ENCODE measurements around the gene PQBP1.

The PQBP1 gene

GRCh38 chrX:48927123-48927522 lies 29.4 kb downstream of the PQBP1 start:
- no peak for DNase-seq

GRCh38 chrX:48927736-48928382 lies 30.1 kb downstream of the PQBP1 start:
- no peak for DNase-seq

GRCh38 chrX:48933757-48934156 lies 36.0 kb downstream of the PQBP1 start:
- no peak for DNase-seq

DNA sequence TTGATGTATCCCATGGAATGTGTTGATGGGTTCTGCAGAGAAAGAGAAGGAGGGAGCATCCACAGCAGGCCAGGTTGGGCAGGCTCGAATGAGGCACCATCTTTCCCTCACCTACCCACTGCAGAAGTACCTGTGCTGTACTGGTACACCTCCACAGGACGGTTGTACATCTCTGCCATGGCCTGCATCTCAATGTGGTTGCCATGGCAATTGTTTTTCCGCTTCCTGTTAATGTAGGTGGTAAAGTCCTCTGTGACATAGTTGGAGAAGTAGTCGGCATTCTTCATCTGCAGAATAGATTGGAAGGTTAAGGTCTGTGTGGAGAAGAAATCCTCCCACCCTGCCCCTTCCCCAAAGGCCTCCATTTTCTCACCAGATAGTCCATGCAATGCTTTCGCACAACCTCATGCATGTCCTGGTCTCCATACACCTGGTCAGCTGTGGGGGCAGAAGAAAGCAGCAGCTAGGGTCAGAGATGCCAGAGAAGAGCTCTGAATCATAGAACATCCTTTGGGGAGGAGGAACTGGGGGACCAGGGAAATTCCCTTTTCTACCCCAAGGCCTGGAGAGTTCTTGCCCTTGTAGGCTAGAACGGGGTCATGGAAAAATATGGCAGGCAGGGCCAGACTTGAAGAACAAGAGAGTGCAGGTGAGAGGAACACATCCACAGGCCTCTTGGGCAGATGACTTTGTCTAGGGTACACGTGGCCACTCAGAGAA lies 37.0 kb downstream of the PQBP1 start:
- peak; percentile 80 for DNase-seq

GRCh38 chrX:48935301-48935670 lies 37.6 kb downstream of the PQBP1 start:
- DNase-seq, result no peak

DNA sequence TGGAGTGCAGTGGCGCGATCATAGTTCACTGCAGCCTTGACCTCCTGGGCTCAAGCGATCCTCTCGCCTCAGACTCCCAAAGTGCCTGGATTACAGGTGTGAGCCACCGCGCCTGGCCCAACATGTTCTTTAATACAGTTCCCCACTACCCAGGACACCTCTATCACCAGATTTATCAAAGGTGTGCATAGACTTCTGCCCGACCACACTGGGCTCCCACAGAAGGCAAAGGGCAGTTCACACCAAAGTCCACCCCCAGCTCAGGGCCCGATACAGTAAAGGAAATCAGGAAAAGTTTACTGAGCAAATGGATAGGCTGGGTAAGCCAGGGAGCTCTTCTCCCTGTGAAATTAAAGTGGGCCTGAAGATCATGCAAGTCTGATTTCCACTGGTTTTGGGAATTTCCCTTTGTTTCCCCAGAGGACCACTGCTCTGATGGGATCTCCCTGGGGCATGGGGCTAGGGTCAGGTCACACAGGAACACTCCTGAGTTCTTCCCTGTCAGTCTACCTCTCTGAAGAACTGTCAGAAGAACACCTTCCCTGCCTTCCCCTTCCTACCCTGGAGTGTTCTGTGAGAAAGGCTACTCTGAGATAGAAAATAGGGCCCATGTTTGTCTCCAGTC lies 38.8 kb downstream of the PQBP1 start:
- no peak for DNase-seq

DNA sequence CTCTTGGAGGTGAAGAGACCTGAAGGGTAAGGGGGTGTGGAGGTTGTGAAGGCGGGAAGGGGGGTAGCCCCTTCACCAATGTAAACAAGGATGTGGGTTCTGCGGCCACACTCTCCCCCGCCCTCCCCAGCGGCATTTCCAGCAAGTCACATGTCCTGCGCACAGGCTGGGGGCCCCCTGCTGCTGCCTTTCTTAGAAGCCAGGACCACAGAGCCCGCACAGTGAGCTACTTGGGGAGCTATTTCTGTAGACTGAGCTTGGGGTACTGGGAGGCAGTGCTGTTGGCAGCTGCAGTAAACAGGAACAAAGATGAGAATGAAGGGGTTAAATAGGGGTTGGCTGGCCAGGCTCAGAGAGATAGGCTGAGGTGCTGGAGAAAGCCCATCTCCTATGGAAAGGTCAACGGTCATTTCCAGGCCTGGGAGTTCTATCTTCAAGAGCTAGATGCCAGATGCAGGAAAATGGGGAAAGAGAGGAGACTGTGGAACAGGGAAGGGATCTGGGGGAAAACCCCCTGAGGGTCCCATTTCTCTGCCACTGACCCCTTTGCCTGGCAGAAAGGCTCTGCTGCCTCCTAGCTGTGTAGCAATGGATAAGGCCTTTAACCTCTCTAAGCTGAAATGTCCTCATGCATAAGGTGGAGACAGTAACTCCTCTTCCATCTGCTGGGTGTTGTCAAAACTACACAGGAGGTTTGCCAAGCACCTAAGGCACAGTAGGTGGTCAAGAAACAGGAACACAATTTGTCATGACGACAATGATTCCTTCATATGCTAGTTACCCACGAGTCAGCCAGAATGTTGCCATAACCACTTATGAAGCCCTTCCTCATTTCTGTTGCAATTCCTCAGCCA lies 39.6 kb downstream of the PQBP1 start:
- peak; percentile 92 for DNase-seq

DNA sequence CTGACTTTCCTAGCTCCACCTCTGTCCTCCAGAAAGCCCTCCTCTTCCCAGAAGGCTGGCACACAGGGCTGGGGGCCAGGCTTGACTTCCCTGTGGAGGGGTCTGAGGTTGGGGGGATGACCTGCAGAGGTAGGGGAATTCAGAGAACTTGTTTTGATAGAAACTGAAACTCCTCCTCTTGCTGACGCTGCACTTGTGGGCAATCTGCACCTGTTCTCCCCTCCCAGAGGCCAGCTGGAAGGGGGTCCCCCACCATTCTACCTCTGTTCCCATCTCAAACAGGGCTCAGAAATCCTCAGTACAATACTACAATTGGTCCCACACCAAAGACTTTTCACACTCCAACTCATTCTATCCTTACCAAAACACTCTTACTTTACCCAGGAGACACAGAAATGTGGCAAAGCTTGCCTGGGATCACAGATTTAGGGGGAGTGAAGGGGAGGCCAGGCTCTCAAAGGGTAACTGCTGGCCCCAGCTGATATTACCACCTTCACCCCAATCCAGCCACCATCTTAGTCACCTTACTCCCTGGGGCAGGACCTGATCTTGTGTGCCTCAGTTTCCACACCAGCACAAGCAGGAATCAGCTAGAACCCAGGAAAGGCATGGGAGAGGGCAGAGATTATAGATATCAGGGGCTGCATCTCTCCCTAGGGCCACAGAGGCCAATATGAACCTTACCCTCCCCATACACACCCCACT lies 41.1 kb downstream of the PQBP1 start:
- peak; percentile 75 for DNase-seq

- DNase-seq, result peak; percentile 27
Observed at GRCh38 chrX:48939524-48940228, 41.9 kb downstream of the PQBP1 start.

DNA sequence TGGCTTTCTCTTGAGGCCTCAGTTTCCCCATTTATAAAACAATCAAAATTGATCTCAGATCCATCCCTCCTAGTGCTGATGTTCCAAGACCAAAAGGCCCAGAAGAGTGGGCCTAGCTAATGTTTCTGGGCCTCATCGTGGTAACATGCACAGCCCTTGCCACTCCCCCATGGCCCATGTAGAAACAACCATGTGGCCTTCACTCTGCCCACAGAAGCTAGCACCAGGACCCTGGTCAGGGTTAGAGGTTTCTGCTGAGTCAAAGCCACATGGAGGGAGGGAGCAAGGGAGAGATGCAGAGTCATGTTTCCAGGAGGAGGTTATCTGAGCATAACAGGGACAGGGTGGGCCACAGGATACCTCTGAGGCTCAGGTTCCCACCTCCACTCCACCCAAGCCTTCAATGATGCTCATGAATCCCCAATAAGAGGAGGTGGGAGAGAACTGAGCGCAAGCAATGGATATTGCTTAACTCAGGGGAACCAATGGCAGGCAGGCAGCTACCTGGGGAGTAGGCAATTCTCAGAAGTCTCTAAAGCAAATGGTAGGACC lies 42.8 kb downstream of the PQBP1 start:
- no peak for DNase-seq

DNA sequence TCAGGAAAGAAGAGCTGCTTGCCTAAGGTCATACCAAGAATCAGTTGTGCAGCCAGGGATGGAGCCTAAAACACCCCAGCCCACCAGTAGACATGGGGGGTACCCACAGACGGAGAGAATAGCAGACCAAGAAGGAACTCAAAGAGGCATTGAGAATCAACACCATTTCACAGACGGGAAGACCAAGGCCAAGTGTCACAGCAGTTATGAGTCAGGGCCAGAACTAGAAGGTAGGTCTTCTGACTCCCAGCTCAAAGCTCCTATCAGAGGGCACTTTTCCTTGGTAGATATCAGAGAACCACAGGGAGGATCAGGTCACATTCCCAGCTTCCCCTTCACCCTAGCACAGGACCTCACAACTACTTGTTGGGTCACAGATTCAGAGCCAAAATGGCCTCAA lies 45.2 kb downstream of the PQBP1 start:
- no peak for DNase-seq

GRCh38 chrX:48945517-48946348 lies 48.0 kb downstream of the PQBP1 start:
- DNase-seq, result peak; percentile 46

DNA sequence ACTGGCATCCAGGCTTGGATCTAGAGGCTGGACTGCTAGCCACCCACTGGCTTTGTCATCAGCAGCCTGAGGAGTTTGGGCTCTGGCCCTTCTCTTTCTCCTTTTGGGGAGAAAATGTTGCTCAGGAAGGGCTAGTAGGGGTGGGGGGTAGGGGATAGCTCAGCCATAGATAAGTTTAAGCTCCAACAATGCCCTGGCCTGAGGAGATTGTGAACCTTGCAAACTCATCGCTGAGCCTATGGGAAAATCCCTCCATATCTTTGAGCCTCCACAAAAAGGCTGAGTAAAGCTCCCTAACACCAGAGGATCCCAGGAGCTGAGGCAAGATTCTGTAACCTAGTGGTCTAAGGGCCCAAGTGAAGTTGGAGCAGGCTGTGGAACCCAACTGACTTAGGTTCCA lies 50.9 kb downstream of the PQBP1 start:
- DNase-seq, result no peak
